T-helper 22 cell (primary cell): ENCODE results near the gene ACRBP.
"Not testable (repeated sequence)": the region's sequence is repeated elsewhere in the genome, so short reads cannot be mapped to it uniquely, and the experiment has no call there.

Source experiments
- DNase-seq: peaks from one replicate; pipeline ENCODE4 v3.0.0-alpha.2; 2020; ENCODE audit warnings: low read depth

ACRBP gene

DNA sequence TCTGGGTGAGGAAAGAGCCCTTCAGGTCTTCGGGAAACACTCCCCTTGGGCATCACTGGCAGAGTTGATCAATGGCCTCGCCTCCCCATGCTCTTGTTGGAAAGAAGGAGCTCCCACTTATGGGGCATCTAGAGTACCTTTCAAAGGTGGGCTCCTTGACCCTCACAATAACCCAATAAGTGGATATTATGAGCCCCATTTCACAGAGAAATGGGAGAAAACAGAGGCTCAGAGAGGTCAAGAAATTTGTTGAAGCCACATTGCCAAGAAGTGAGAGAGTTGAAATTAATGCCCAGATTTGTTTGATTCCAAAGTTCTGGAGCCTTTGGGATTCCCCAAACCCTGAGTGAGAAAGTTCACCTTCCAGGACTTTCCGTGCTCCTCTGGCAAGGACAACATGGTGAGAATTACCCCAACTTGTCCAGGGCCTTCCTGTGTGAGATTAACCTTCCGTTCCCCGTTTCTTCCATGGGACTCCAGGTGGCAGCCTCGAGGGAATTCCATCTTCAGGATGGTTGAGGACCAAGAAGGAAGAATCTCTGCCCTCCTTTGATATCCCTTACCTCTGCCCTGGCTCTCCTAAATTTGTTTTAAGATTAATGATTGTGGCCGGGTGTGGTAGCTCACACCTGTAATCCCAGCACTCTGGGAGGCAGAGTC is 32.6 kb downstream of the ACRBP start:
- no peak for DNase-seq

DNA sequence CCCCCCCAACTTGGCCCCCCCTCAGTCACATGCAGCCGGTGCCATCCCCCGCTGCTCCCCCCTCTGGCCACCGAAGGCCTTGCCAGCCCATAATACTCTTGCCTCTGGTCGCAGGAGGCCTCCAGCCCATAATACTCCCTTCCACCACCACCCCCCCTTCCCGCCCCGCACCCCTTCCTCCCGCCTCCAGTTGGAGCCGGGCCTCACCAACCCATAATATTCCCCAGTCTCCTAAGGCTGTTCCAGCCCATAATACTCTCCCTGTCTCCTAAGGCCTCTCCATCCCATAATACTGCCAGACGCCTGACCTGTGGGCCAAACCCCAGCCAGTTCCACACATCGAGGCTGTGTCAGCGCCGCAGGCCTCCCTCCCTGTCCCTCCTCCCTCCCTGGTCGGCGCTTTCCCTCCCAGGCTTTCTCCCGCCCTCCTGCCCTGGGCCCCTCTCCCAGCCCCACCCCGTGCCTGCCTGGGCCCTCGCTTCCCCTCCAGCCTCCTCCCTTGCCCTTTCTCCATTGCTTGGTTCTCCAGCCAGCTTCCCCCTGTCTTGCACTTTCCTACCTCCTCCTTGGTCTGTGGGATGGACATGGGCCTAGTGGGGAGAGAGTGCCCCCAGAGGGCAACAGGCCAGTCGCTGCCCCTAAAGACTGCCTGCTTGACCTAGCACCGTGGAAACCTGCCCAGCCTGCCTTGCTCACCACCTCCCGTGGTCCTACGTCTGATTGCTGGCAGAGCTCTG is 33.3 kb downstream of the ACRBP start:
- DNase-seq = no peak

DNA sequence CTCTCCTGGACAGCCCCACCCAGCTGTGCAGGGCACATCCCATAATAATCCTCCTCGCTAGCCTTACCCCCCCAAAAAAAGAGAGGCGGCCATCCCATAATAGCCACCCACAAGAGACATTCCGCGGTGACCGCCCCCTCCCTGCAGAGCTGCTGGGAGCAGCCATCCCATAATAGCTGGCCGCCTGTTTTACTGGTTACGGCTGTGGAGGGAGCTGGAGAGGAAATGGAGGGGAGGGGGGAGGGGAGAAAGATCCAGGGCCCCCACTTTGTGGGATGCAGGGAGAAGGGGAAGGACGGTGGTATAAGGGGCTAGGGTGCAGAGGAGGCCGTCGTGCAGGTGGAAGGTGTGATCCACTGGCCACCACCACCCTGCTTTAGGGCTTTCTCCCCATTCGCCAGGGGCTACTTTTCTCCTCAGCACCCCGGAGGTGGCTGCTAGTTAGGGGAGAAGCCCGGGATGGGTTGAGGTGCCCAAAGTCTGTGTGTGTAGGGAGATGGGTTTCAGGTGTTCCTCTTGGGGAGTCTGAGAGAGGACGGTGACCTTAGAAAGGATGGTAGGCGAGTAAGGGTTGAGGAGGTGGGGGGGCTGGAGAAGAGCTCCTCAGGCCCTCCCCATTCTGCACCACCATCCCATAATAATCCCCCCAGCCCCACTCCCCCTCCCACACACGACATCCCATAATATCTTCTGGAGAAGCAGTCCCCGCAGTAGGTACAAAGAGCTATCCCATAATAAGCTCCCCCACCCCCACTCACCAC is 34.0 kb downstream of the ACRBP start:
- no peak for DNase-seq

DNA sequence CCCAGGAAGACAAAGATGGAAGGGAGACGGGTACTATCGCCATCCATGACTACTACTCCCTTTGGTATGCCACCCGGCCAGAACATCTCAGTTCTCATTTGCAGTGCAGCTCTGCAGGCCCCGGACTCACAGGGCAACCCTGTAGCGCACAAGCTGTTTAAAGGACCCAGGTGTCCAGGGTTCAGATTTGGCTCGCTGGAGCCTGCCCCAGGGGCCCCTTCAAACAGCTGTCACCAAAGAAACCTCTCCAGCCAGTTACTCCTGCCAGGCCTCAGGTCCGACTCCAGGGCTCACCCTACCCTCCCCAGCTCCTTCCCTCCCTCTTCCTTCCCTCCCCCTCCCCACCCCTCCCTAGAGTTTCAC is 34.6 kb downstream of the ACRBP start:
- DNase-seq = no peak

- DNase-seq = no peak
Measured at GRCh38 chr12:6612247-6612646, 35.0 kb downstream of the ACRBP start.

DNA sequence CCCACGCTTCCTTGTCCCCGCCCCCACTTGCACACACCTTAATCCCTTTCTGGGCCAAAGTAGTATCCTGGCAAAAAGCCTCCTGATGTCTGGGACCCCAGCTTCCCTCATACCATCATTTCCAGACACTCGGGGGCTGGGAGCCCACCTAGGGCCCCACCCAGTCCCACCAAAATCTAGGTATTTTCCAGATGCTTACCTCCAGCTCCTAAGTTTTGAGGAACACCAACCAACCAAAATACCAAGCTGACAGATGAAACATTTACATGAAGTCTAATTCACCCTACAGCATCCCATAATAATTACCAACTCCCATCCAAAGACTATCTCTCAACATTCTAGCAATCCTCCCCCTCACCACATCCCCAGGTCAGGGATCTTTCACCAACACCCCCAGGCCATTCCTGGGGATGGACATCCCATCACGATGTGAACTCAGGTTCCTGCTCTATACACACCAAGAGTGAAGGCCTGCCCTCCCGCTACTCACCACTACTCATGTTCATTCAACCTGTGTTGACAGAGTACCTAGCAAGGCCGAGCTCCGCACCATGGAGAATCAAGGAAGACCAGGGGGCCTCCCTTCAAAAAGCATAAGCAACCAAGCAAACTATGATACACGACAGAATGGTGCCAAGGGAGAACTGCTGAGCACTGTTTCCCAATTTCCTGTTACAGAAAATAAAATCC is 38.5 kb downstream of the ACRBP start:
- DNase-seq = no peak

DNA sequence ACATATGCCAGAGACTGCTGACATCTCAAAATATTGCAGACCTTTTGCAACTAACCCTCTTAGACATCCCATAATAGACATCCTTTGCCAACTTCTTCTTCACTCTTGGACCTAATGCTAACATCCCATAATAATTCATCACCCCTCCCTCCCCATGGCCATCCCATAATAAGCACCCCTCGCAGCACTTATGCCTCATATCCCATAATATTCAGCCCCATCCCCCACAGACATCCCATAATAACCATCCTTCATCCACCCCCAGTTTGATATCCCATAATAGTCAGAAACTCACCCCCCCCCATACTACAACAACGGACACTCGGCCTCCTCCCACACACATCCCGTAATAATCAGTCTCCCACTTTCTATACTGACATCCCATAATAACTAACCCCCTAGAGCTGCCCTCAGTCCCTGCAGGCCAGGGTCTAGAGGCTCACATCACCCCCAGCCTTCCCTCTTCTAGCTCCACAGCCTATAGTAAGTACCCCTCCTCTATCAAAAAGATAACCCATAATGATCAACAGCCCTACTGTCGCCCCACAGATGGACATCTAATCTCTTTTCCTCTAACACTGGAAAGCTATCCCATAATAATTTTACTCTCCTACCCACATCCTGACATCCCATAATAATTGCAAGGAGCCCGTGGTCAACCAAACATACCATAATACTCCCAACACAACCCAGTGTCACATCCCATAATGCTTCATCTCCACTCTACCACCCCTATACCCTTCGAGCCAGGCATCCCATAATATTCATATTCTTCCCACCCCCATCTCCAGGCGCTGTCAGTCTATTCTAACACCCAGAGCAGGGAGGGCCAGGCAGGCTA is 39.3 kb downstream of the ACRBP start:
- DNase-seq = peak; percentile 59

GRCh38 chr12:6606331-6607131 is 40.7 kb downstream of the ACRBP start:
- peak; percentile 57 for DNase-seq

DNA sequence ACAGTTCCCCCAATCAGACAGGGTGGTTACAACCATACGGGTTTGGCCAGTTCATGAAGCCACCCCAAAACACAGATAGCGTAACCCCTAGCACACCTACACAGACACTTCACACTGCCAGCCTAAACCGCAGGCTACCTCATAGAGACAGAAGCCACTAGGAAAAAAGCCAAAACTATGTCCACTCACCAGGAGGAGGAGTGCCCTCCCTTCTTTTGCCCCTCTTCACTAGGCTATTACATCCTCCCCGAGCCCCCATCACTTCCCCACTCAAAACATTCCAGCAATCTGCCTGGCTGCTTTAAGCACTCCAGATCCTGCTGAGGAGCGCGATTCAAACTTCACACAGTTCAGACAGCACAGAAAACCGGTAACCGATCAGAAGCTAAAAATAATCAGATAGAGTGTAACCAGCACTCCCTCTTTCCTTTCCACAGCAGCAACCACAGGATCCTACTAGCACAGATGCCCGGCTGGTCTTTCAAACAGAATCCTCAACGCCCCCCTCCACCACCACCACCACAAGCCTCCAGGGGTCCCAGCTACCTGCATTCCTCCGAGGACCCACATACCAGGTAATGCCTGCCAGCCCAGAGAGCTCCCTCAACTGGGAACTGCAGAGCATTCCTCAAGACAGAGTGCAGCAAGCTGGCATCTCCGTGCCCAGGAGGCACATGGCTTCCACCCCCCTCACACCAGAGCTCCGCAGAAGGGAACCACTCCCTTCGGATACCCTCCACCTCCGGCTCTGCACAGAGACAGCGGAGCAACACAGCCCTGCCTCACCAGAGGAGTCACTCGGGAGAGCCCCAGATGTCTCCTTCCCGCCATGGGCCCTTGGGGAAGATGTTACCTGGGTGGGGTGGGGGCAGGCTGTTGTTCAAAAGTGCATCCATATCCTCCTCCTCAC is 41.6 kb downstream of the ACRBP start:
- DNase-seq = peak; percentile 43

DNA sequence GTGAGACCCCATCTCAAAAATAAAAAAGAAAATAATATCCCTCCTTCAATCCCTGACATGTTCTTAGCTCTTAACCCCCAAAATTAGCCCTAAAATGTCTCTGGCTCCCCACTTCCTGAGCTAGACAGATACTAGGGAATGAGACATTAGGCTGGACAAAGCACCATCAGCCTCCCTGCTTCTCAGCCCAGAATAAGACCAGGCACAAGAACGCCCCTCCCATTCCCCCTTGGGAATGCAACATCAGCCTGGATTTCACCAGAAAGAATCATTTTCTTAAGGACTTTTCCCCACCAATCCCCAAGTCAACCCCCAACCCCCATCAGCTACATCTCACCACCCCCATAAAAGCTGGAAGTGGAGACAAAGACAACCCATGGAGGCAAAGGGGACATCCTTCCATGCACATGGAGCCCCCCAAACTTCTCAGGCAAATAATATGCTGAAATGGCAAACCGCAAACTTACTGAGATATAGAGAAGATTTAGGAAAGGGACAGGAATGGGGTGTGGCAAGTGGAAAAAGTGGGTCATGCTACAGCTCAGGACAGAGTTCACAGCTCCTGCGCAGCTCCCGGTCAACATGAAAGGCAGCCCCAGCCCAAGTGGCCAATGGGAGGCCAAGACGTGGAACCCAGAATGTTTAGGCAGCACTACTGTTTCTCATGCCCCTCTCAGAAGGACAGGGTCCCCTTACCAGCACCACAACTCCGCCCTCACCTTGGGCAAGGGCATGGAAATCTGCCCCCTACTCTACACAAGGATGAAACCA is 42.8 kb downstream of the ACRBP start:
- DNase-seq = no peak

DNA sequence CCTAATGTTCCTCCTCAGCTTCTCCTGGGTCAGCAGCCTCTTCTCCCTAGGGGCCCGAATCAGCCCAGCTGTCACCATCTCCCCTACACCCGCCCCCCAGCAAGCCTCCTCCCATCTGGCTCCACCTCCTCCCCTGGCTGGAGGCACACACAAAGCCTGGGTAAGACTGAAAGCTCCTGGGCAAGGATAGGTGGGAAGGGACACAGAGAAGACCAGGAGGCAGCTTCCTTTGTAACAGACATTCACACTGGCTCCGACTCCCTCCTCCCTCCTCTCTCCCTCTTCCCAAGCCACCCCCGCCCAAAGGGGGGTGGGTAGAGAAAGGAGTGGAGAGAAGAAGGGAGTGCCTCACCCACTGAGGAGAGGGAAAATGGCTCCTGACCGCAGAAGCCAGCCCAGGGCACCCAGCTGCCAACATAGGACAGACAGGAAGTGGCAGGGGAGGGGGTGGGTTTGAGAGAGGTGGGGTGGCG is 44.1 kb downstream of the ACRBP start:
- peak; percentile 30 for DNase-seq

- DNase-seq = no peak
Measured at GRCh38 chr12:6602526-6602925, 44.7 kb downstream of the ACRBP start.

DNA sequence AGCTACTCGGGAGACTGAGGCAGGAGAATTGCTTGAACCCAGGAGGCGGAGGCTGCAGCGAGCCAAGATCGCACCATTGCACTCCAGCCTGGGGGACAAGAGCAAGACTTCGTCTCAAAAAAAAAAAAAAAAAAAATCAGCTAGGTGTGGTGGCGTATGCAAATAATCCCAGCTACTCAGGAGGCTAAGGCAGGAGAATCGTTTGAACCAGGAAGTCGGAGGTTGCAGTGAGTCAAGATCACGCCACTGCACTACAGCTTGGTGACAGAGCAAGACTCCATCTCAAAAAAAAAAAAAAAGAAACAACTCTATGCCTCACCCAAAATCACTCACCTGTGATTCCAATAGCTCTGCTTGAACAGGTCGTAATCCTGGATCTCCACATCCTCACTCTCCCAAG is 51.6 kb downstream of the ACRBP start:
- not testable (repeated sequence) for DNase-seq

DNA sequence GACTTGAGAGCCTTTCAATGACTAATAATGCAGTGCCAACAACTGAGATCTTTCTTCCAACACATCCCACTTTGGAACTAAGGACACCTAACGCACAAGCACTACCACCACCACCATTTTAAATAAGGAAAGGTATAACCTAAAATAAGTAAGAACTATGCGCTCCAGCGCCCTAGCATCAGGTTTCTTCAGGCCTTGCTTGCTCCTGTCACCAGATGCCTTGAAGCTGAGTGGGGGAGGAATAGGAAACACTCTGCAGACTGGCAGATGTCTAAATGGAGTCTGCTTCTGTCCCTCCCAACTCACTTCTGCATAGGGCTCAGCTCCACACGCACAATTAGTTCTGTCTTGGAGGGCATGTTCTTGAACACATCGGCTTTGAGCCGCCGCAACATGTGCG is 55.1 kb downstream of the ACRBP start:
- DNase-seq = no peak
